Heart left ventricle (tissue), 16 donors: ENCODE measurements around the gene THSD4. TPM values are rescaled to one million over a fixed set of nuclear protein-coding genes. Genes with fewer than 3 reads are reported as not detected.

Experiments used
- ATAC-seq, 4 donors: fragments of 200-7000 bp; cut with Tn5 transposase; one replicate each; pipeline ENCODE4 v1.9.1; 2020 to 2022; ENCODE audit warnings: moderate library complexity in 4 of 4, mild to moderate bottlenecking in 3 of 4, moderate number of reproducible peaks in 1 of 4
- DNase-seq, 5 donors: peaks; one replicate each; pipeline ENCODE4 v3.0.0-alpha.2; 2020
- H3K27ac ChIP-seq, 12 donors: fragments of 200-600 bp; sonication (generic) in 4 of 12; one replicate each; pipeline versions ENCODE4 v1.5.0 to v1.8.0; 2016 to 2022; ENCODE audit warnings: mild to moderate bottlenecking in 2 of 12
- H3K27me3 ChIP-seq, 9 donors: fragments of 200-600 bp; sonication (generic) in 2 of 9; one replicate each; pipeline versions ENCODE4 v1.5.1 to v1.8.0; 2016 to 2022; ENCODE audit warnings: mild to moderate bottlenecking in 3 of 9
- H3K36me3 ChIP-seq, 9 donors: fragments of 200-600 bp; sonication (generic) in 2 of 9; one replicate each; pipeline versions ENCODE4 v1.5.0 to v1.8.0; 2018 to 2022; ENCODE audit warnings: mild to moderate bottlenecking in 2 of 9
- H3K4me1 ChIP-seq, 12 donors: fragments of 200-600 bp; sonication (generic) in 4 of 12; one replicate each; pipeline versions ENCODE4 v1.5.0 to v1.8.0; 2016 to 2022; ENCODE audit warnings: mild to moderate bottlenecking in 3 of 12
- H3K4me3 ChIP-seq, 12 donors: fragments of 200-600 bp; sonication (generic) in 4 of 12; one replicate each; pipeline versions ENCODE4 v1.5.0 to v1.8.0; 2017 to 2022; ENCODE audit warnings: mild to moderate bottlenecking in 9 of 12, moderate library complexity in 4 of 12
- H3K9me3 ChIP-seq, 12 donors: fragments of 200-600 bp; sonication (generic) in 4 of 12; one replicate each; pipeline versions ENCODE4 v1.5.0 to v1.8.0; 2016 to 2022; ENCODE audit warnings: mild to moderate bottlenecking in 1 of 12
- CTCF ChIP-seq, 12 donors: fragments of 200-600 bp; sonication (generic) in 4 of 12; IDR thresholded peaks; one replicate each; pipeline versions ENCODE4 v1.5.0 to v1.8.0; 2018 to 2022; ENCODE audit warnings: antibody characterized with exemption in 12 of 12, mild to moderate bottlenecking in 5 of 12
- POLR2A ChIP-seq, 2 donors: fragments of 450-650 bp; IDR thresholded peaks; one replicate each; pipeline ENCODE4 v1.6.1; 2017; ENCODE audit warnings: antibody characterized with exemption in 2 of 2, mild to moderate bottlenecking in 2 of 2, moderate library complexity in 2 of 2
- WGBS, 4 donors: extraction: QIAGEN DNeasy Blood & Tissue Kit in 2 of 4; methylation state at CpG; one replicate each; pipeline versions ENCODE4 v1.1.5 to v1.1.7; 2013 to 2018; 5-methylcytosine and 5-hydroxymethylcytosine counted together
- intact Hi-C, 10 donors: fragments of 100-400 bp; cut with DNase I; formaldehyde crosslinking; loops; one replicate each; pipeline versions ENCODE4 v1.11.1 to v1.14.2; 2022
- long read RNA-seq, 3 donors: library from polyadenylated mRNA; unstranded; transcript quantifications; one replicate each; pipeline ENCODE4 v2.0.0, GENCODE V29; 2020 to 2021
- polyA plus RNA-seq, 2 donors: library from polyadenylated mRNA; stranded (reverse); fragments of 200-250 nt; gene quantifications; one replicate each; pipeline ENCODE4 v1.2.3, GENCODE V29; 2013
- total RNA-seq, 9 donors: library from RNA; depleted of rRNA in 2 of 9; stranded (reverse); fragments of >200 nt in 2 of 9; fragmentation: NEBNext Ultra II Directional in 3 of 9; extraction: Animal tissue kit (Norgen Biotek cat#: 25700) in 3 of 9; gene quantifications; one replicate each; pipeline versions ENCODE4 v1.1.0 to v1.2.4, GENCODE V29; 2016 to 2023
- donor health status: ischemic (EF 13 %, LVEDD 7.1; RV severe dilation, severe dysfunction).
- donor health status: healthy with polysubstance abuse.
- donor health status: DM: no; HTN: yes; CAD: no.
- donor health status: DM: no; HTN: no; CAD: no.
- donor health status: ischemic (EF 25% LVEDD 6.9; RV normal size, moderate dysfunction).
- donor health status: ischemic (EF 25% LVEDD 5.7; RV mildly dilated, moderate dysfunction).
- donor health status: healthy.
- donor health status: DM: yes; HTN: yes; CAD: no.
- donor health status: ischemic (EF 35%, LVEDD 5.7; RV mildly dilated, moderate dysfunction).
- donor health status: nonischemic (EF 11% LVEDD 7.7; RV severe dilation, severe dysfunction).
- donor health status: DM: yes; HTN: yes; CAD: no.
- donor health status: PGD.
- donor health status: ischemic (EF 29% LVEDD 5.4; RV normal size, mild dysfunction).
- donor health status: nonischemic (EF 23%, LVEDD 6.1; RV moderate dilation, normal function).

Gene THSD4
- total RNA-seq (100 to 1,000 TPM in 5 of 9 donors, 10 to 100 TPM in 4; 57.4 to 206 (median 104) TPM), polyA plus RNA-seq (10 to 100 TPM; 32.6 to 42.4 TPM)
- long read RNA-seq, donor 1, partial matches to known transcripts = 27 of 62 reads
- long read RNA-seq, donor 1, other reads (novel, unspliced or antisense) = 33 of 62 reads
- long read RNA-seq, donor 2, partial matches to known transcripts = 79 of 82 reads
- long read RNA-seq, donor 2, other reads (novel, unspliced or antisense) = 3 of 82 reads
- long read RNA-seq, donor 3, partial matches to known transcripts = 34 of 62 reads
- long read RNA-seq, donor 3, other reads (novel, unspliced or antisense) = 28 of 62 reads

- TF ChIP-seq CTCF (IDR thresholded peaks at IDR 0.05) = peak; percentile 91 to 99 (median 96)
- no peak for TF ChIP-seq POLR2A (IDR thresholded peaks at IDR 0.05)
- peak within 1 kb of the TSS; percentile 57 to 90 (median 71) for H3K4me3 ChIP-seq
- H3K9me3 ChIP-seq = no peaks in the 10 kb centered on the region
- intact Hi-C loops = loop anchor here (1.0 to 10.0 kb wide), 14 partner anchors 37 to 690 kb away; no protein-coding TSS in a partner anchor
- ATAC-seq = peak; percentile 27 to 71 (median 66)
- 16 to 45% (median 20%) methylated on average over 21 to 52 of the region's 52 CpGs for WGBS, 4 donors
- peaks cover 0 to 27% (median 5%) of the 10 kb centered on the region in 12 donors for H3K4me1 ChIP-seq
- H3K27me3 ChIP-seq = peaks cover 0 to 29% (median 0%) of the 10 kb centered on the region in 9 donors
- H3K27ac ChIP-seq = peak within 1 kb of the TSS; percentile 78 to 95 (median 90)
- peak; percentile 71 to 83 (median 79) for DNase-seq
- H3K36me3 ChIP-seq = no peaks in the 10 kb centered on the region
Measured at GRCh38 chr15:71114887-71115566, at the start of gene THSD4. Gene THSD4 (plus strand): TSS chr15:71115471.

- DNase-seq (no peak), ATAC-seq (peak; percentile 37 to 63 (median 50))
- 72 to 89% (median 80%) methylated on average over 5 of the region's 5 CpGs for WGBS, 4 donors
- no peaks in the 10 kb centered on the region for H3K27me3 ChIP-seq
- H3K36me3 ChIP-seq = no peaks in the 10 kb centered on the region
- intact Hi-C loops = no loop called here
- peaks cover 0 to 2% (median 0%) of the 10 kb centered on the region in 12 donors for H3K9me3 ChIP-seq
- H3K4me3 ChIP-seq = no peak overlapping the region
- H3K27ac ChIP-seq = no peak overlapping the region
- no peak for TF ChIP-seq POLR2A (IDR thresholded peaks at IDR 0.05)
- no peaks in the 10 kb centered on the region for H3K4me1 ChIP-seq
Measured at GRCh38 chr15:71066983-71067382, 48.3 kb upstream of the THSD4 start.

- TF ChIP-seq POLR2A (IDR thresholded peaks at IDR 0.05) = no peak
- TF ChIP-seq CTCF (IDR thresholded peaks at IDR 0.05) = no peak
Measured at GRCh38 chr15:71069693-71070092, 45.6 kb upstream of the THSD4 start.

GRCh38 chr15:71071529-71071928 is 43.7 kb upstream of the THSD4 start:
- Histone ChIP-seq H3K27me3 (no peaks in the 10 kb centered on the region), H3K9me3 (peaks cover 0 to 6% (median 0%) of the 10 kb centered on the region in 12 donors), H3K27ac (no peak overlapping the region), H3K4me3 (no peak overlapping the region), H3K4me1 (no peaks in the 10 kb centered on the region), H3K36me3 (no peaks in the 10 kb centered on the region)
- DNase-seq = no peak
- no peak for ATAC-seq
- intact Hi-C loops = no loop called here
- no peak for TF ChIP-seq CTCF (IDR thresholded peaks at IDR 0.05)
- TF ChIP-seq POLR2A (IDR thresholded peaks at IDR 0.05) = no peak

More at GRCh38 chr15:71069693-71070092, 45.6 kb upstream of the THSD4 start:
- WGBS, 4 donors = 75 to 88% (median 86%) methylated on average over 2 of the region's 2 CpGs
- Histone ChIP-seq H3K4me1 (no peaks in the 10 kb centered on the region), H3K36me3 (no peaks in the 10 kb centered on the region), H3K9me3 (peaks cover 0 to 6% (median 0%) of the 10 kb centered on the region in 12 donors), H3K4me3 (no peak overlapping the region), H3K27ac (no peak overlapping the region), H3K27me3 (no peaks in the 10 kb centered on the region)
- intact Hi-C loops = no loop called here
- ATAC-seq = no peak
- no peak for DNase-seq
